Measurements from ENCODE around the gene AKAP13. TPM values are rescaled to one million over a fixed set of nuclear protein-coding genes. Genes with fewer than 3 reads are reported as not detected.
A peak's percentile ranks its signal among the peaks of the same experiment; 100 is the strongest.

The AKAP13 gene
- total and polyA plus RNA-seq, 3 donors from 2014 or later, result 79.5 to 207 (median 187) TPM

- Histone ChIP-seq H3K27ac (peak overlapping the region in 1 of 2 donors; percentile 22), H3K4me1 (peaks cover 43% of the 10 kb centered on the region), H3K9me3 (no peaks in the 10 kb centered on the region), H3K36me3 (ENCODE audit: low read depth, missing control alignments) (no peaks in the 10 kb centered on the region), H3K4me3 (no peak overlapping the region), H3K27me3 (no peaks in the 10 kb centered on the region)
- DNase-seq, result peak; percentile 47
- TF ChIP-seq CTCF (IDR thresholded peaks at IDR 0.05), result no peak
- no peak for TF ChIP-seq POLR2A (IDR thresholded peaks at IDR 0.05)
- WGBS, 2 donors, result 38 to 44% methylated on average over 7 of the region's 7 CpGs
- intact Hi-C loops (cut with DNase I; ENCODE audit: low total_unique reads), result no loop called here
Measured at GRCh38 chr15:85624291-85624801, 243.9 kb downstream of the AKAP13 start.

- intact Hi-C loops (cut with DNase I; ENCODE audit: low total_unique reads), result no loop called here
- TF ChIP-seq CTCF (IDR thresholded peaks at IDR 0.05) (no peak), POLR2A (IDR thresholded peaks at IDR 0.05) (no peak)
- DNase-seq, result no peak
- no peaks in the 10 kb centered on the region for H3K36me3 ChIP-seq (ENCODE audit: low read depth, missing control alignments)
- H3K9me3 ChIP-seq, result no peaks in the 10 kb centered on the region
- H3K27me3 ChIP-seq, result no peaks in the 10 kb centered on the region
- 67 to 78% methylated on average over 7 of the region's 7 CpGs for WGBS, 2 donors
- H3K4me1 ChIP-seq, result peaks cover 40% of the 10 kb centered on the region
- H3K27ac ChIP-seq, result peak overlapping the region in 1 of 2 donors; percentile 22
- no peak overlapping the region for H3K4me3 ChIP-seq
Measured at GRCh38 chr15:85625166-85625830, 244.9 kb downstream of the AKAP13 start.

GRCh38 chr15:85625856-85626255 lies 245.5 kb downstream of the AKAP13 start:
- WGBS, 2 donors, result 81 to 88% methylated on average over 1 of the region's 1 CpG
- peaks cover 40% of the 10 kb centered on the region for H3K4me1 ChIP-seq
- intact Hi-C loops (cut with DNase I; ENCODE audit: low total_unique reads), result no loop called here

GRCh38 chr15:85627213-85627935 lies 247.0 kb downstream of the AKAP13 start:
- no peak for DNase-seq
- WGBS, 2 donors, result 86 to 93% methylated on average over 6 of the region's 6 CpGs
- Histone ChIP-seq H3K27me3 (no peaks in the 10 kb centered on the region), H3K9me3 (no peaks in the 10 kb centered on the region), H3K4me1 (peaks cover 29% of the 10 kb centered on the region), H3K36me3 (ENCODE audit: low read depth, missing control alignments) (no peaks in the 10 kb centered on the region), H3K27ac (peak overlapping the region in 1 of 2 donors; percentile 22), H3K4me3 (no peak overlapping the region)
- intact Hi-C loops (cut with DNase I; ENCODE audit: low total_unique reads), result no loop called here
- TF ChIP-seq CTCF (IDR thresholded peaks at IDR 0.05) (no peak), POLR2A (IDR thresholded peaks at IDR 0.05) (no peak)

More at GRCh38 chr15:85625856-85626255, 245.5 kb downstream of the AKAP13 start:
- H3K27me3 ChIP-seq, result no peaks in the 10 kb centered on the region
- H3K36me3 ChIP-seq (ENCODE audit: low read depth, missing control alignments), result no peaks in the 10 kb centered on the region
- TF ChIP-seq CTCF (IDR thresholded peaks at IDR 0.05) (no peak), POLR2A (IDR thresholded peaks at IDR 0.05) (no peak)
- no peak overlapping the region for H3K4me3 ChIP-seq
- no peaks in the 10 kb centered on the region for H3K9me3 ChIP-seq
- no peak for DNase-seq
- H3K27ac ChIP-seq, result no peak overlapping the region

Data from testis (tissue), 3 donors.